IMR-90 (cell line): ENCODE data around the gene HSP90AB1. TPM values are rescaled to one million over a fixed set of nuclear protein-coding genes. Genes with fewer than 3 reads are reported as not detected.

ENCODE experiments used
- ATAC-seq: fragments of 200-7000 bp; cut with Tn5 transposase; 2 replicates; pipeline ENCODE4 v1.9.1; 2020; ENCODE audit warnings: low read depth, mild to moderate bottlenecking, moderate library complexity
- BruUV-seq: library from RNA; stranded (reverse); fragments of 400-500 nt; replicated peaks from 2 replicates; lab custom pipeline; 2021; lab: Mats Ljungman, UMichigan
- CTCF ChIA-PET: fragments of 300-600 bp; formaldehyde crosslinking; extraction: SDS; loops from one replicate; lab custom pipeline; 2021; ENCODE audit warnings: antibody characterized with exemption; lab: Yijun Ruan, JAX
- POLR2A ChIA-PET: fragments of 300-600 bp; sonication (Branson Sonifier 250); formaldehyde crosslinking; loops from one replicate; lab custom pipeline; 2022; ENCODE audit warnings: antibody characterized with exemption; ENCODE audit not compliant: unreplicated experiment; lab: Charles Lee
- DNase-seq: peaks from one replicate; pipeline ENCODE4 v3.0.0; 2013
- H2AFZ ChIP-seq: replicated peaks from 2 replicates; pipeline ENCODE3; 2013; ENCODE audit warnings: low read length, mild to moderate bottlenecking; ENCODE audit not compliant: poor library complexity
- H2AK5ac ChIP-seq: 2 replicates; pipeline ENCODE4 v1.6.1; 2013; ENCODE audit warnings: low read depth, low read length, inconsistent platforms
- H2AK9ac ChIP-seq: replicated peaks from 2 replicates; pipeline ENCODE3; 2013; ENCODE audit warnings: mild to moderate bottlenecking, low read depth, low read length, moderate library complexity; ENCODE audit not compliant: poor library complexity
- H2BK120ac ChIP-seq: 2 replicates; pipeline ENCODE4 v1.6.1; 2013; ENCODE audit warnings: low read depth, low read length, inconsistent platforms
- H2BK15ac ChIP-seq: 3 replicates; pipeline ENCODE4 v1.6.1; 2013; ENCODE audit warnings: low read depth, low read length, inconsistent platforms
- H2BK20ac ChIP-seq: 2 replicates; pipeline ENCODE4 v1.6.1; 2013; ENCODE audit warnings: low read depth, mild to moderate bottlenecking, inconsistent platforms, low read length, moderate library complexity
- H2BK5ac ChIP-seq: 2 replicates; pipeline ENCODE4 v1.6.1; 2013; ENCODE audit warnings: mild to moderate bottlenecking, low read depth, low read length, inconsistent platforms; ENCODE audit not compliant: poor library complexity, severe bottlenecking
- H3K14ac ChIP-seq: replicated peaks from 2 replicates; pipeline ENCODE4 v1.6.1; 2013; ENCODE audit warnings: low read depth, low read length, inconsistent platforms
- H3K18ac ChIP-seq: 2 replicates; pipeline ENCODE4 v1.6.1; 2013; ENCODE audit warnings: low read depth, low read length, control low read depth
- H3K23ac ChIP-seq: 2 replicates; pipeline ENCODE4 v1.6.1; 2013; ENCODE audit warnings: low read depth, low read length, inconsistent platforms
- H3K27ac ChIP-seq: 2 replicates; pipeline ENCODE4 v1.5.1; 2013; ENCODE audit warnings: mild to moderate bottlenecking, control low read depth, low read length; ENCODE audit not compliant: insufficient read depth
- H3K27me3 ChIP-seq: 2 replicates; pipeline ENCODE4 v1.6.1; 2013; ENCODE audit warnings: low read length; ENCODE audit not compliant: control insufficient read depth, insufficient read depth
- H3K36me3 ChIP-seq: 2 replicates; pipeline ENCODE4 v1.6.1; 2013; ENCODE audit warnings: low read length, mixed read lengths; ENCODE audit not compliant: control insufficient read depth, insufficient read depth
- H3K4ac ChIP-seq: 2 replicates; pipeline ENCODE4 v1.6.1; 2013; ENCODE audit warnings: low read depth, low read length, inconsistent platforms
- H3K4me1 ChIP-seq: 2 replicates; pipeline ENCODE4 v1.6.1; 2013; ENCODE audit warnings: low read length, mixed read lengths; ENCODE audit not compliant: control insufficient read depth, insufficient read depth
- H3K4me2 ChIP-seq: 2 replicates; pipeline ENCODE4 v1.6.1; 2013; ENCODE audit warnings: low read depth, mild to moderate bottlenecking, control low read depth, low read length, moderate library complexity
- H3K4me3 ChIP-seq: 2 replicates; pipeline ENCODE4 v1.5.1; 2013; ENCODE audit warnings: low read depth, mild to moderate bottlenecking, control low read depth, low read length, moderate library complexity; ENCODE audit not compliant: insufficient read depth
- H3K56ac ChIP-seq: 2 replicates; pipeline ENCODE4 v1.6.1; 2013; ENCODE audit warnings: low read length, inconsistent platforms; ENCODE audit not compliant: insufficient read depth; ENCODE audit errors: extremely low read depth
- H3K79me1 ChIP-seq, 2 experiments: 2 replicates each; pipeline ENCODE4 v1.6.1; 2013; ENCODE audit warnings: low read length in 2 of 2, inconsistent platforms in 1 of 2, low read depth in 1 of 2
- H3K9ac ChIP-seq: 2 replicates; pipeline ENCODE4 v1.6.1; 2013; ENCODE audit warnings: low read depth, low read length, control low read depth
- H3K9me1 ChIP-seq: 2 replicates; pipeline ENCODE4 v1.6.1; 2013; ENCODE audit warnings: low read length, inconsistent platforms; ENCODE audit not compliant: insufficient read depth
- H3K9me3 ChIP-seq: 2 replicates; pipeline ENCODE4 v1.6.1; 2013; ENCODE audit warnings: low read length; ENCODE audit not compliant: control insufficient read depth, insufficient read depth
- H4K20me1 ChIP-seq: 2 replicates; pipeline ENCODE4 v1.6.1; 2013; ENCODE audit warnings: low read length, inconsistent platforms; ENCODE audit not compliant: insufficient read depth
- H4K5ac ChIP-seq: 2 replicates; pipeline ENCODE4 v1.6.1; 2013; ENCODE audit warnings: mild to moderate bottlenecking, low read depth, low read length, control low read depth
- H4K8ac ChIP-seq, 2 experiments: 2 replicates each; pipeline ENCODE4 v1.6.1; 2013; ENCODE audit warnings: low read depth in 2 of 2, low read length in 2 of 2, control low read depth in 1 of 2, inconsistent platforms in 1 of 2
- H4K91ac ChIP-seq: 2 replicates; pipeline ENCODE4 v1.6.1; 2013; ENCODE audit warnings: low read depth, low read length, inconsistent platforms; ENCODE audit not compliant: insufficient read depth
- BHLHE40 ChIP-seq: fragments of 150-350 bp; IDR thresholded peaks from 2 replicates; pipeline ENCODE4 v1.6.1; 2016; ENCODE audit warnings: mild to moderate bottlenecking, low read depth, low read length
- CEBPB ChIP-seq: IDR thresholded peaks from 2 replicates; pipeline ENCODE4 v1.6.1; 2012; ENCODE audit warnings: low read depth, low read length, improper control_type of control experiment
- FOS ChIP-seq: fragments of 150-350 bp; IDR thresholded peaks from 2 replicates; pipeline ENCODE4 v1.6.1; 2016; ENCODE audit warnings: low read depth, low read length
- MAFK ChIP-seq: IDR thresholded peaks from 2 replicates; pipeline ENCODE4 v1.6.1; 2012; ENCODE audit warnings: low read depth, low read length, improper control_type of control experiment
- NFE2L2 ChIP-seq: fragments of 150-350 bp; IDR thresholded peaks from 2 replicates; pipeline ENCODE4 v1.6.1; 2016; ENCODE audit warnings: low read depth, mild to moderate bottlenecking, low read length
- POLR2A ChIP-seq: IDR thresholded peaks from 2 replicates; pipeline ENCODE4 v1.6.1; 2012; ENCODE audit warnings: mild to moderate bottlenecking, low read depth, low read length
- RAD21 ChIP-seq: IDR thresholded peaks from 2 replicates; pipeline ENCODE4 v1.6.1; 2012; ENCODE audit warnings: low read length, improper control_type of control experiment
- WGBS, 2 experiments: methylation state at CpG; one replicate each; pipeline versions ENCODE4 v1.1.5 to v1.1.7; 2013; ENCODE audit warnings: missing lambda C conversion rate in 2 of 2; ENCODE audit not compliant: insufficient read length in 1 of 2; ENCODE audit errors: extremely low coverage in 2 of 2; 5-methylcytosine and 5-hydroxymethylcytosine counted together
- dilution Hi-C: fragments of 300-500 bp; cut with HindIII; formaldehyde crosslinking; loops from one replicate; pipeline ENCODE4 v1.14.3; 2018; ENCODE audit warnings: low sequenced_read_pairs; ENCODE audit not compliant: unreplicated experiment
- in situ Hi-C: fragments of 300-500 bp; cut with MboI; formaldehyde crosslinking; loops from 3 replicates; pipeline ENCODE4 v1.14.3; 2019; ENCODE audit warnings: low sequenced_read_pairs, inconsistent platforms, mixed read lengths
- intact Hi-C: fragments of 100-400 bp; cut with micrococcal nuclease; formaldehyde crosslinking; loops from 2 replicates; pipeline ENCODE4 v1.10.0; 2022
- polyA plus RNA-seq, 3 experiments: library from polyadenylated mRNA; depleted of rRNA; stranded (reverse); fragments of >200 nt; gene quantifications; 2 replicates each; pipeline ENCODE4 v1.2.3, GENCODE V29; 2012; ENCODE audit warnings: low replicate concordance in 1 of 3
- total RNA-seq: library from RNA; depleted of rRNA; stranded (reverse); fragments of >200 nt; gene quantifications from 2 replicates; pipeline ENCODE4 v1.2.3, GENCODE V29; 2012
- TF ChIP-seq, protein P1 (sequence below): conservative IDR thresholded peaks from 2 replicates; pipeline ENCODE4 v1.5.1; 2012; ENCODE audit warnings: mild to moderate bottlenecking, low read depth, low read length, improper control_type of control experiment
- TF ChIP-seq, protein P2 (sequence below): fragments of 150-350 bp; IDR thresholded peaks from 2 replicates; pipeline ENCODE4 v1.6.1; 2017; ENCODE audit warnings: mild to moderate bottlenecking, antibody characterized with exemption, low read length, low read depth

The HSP90AB1 gene
- total and polyA plus RNA-seq, 2 of the 4 experiments (the other 2 are of a cell fraction) = 887 to 1,307 TPM

- no peak overlapping the region; the same call in 1 of the 2 replicates for H3K14ac ChIP-seq
- no peak overlapping the region for H3K18ac ChIP-seq
- H3K23ac ChIP-seq = no peak overlapping the region
- intact Hi-C loops = no loop called here
- no peak for DNase-seq
- H3K4me2 ChIP-seq = no peak overlapping the region
- BruUV-seq = no TSS peak
- H3K4me3 ChIP-seq = no peak overlapping the region
- dilution Hi-C loops = no loop called here
- peak overlapping the region in 1 of 2 experiments; percentile 75; a peak in 1 of 4 replicates for H4K8ac ChIP-seq
- POLR2A ChIA-PET = interaction anchor here (1.7 kb wide), 1 partner anchor 12 kb away, joined by 10 read pairs; the partner anchor contains the start of gene HSP90AB1
- H3K79me1 ChIP-seq = 0 out of 4 replicates have a peak, but pooled peaks cover 0 to 4% of the 10 kb centered on the region in 2 experiments
- WGBS, 2 experiments = 86% methylated on average over 3 of the region's 6 CpGs; no CpG with 5 or more reads in 1 of the 2 experiments
- no peak for ATAC-seq
- peaks cover 2% of the 10 kb centered on the region; the same call in 1 of the 2 replicates for H3K36me3 ChIP-seq
- H3K9me3 ChIP-seq = no peaks in the 10 kb centered on the region
- H2BK15ac ChIP-seq = peak overlapping the region; percentile 25; the same call in 1 of the 3 replicates
- in situ Hi-C loops = loop anchor here (5.0 kb wide), 1 partner anchor 128 kb away; no protein-coding TSS in a partner anchor
- TF ChIP-seq RAD21 (no peak), BHLHE40 (no peak), FOS (no peak), MAFK (no peak), NFE2L2 (no peak), POLR2A (no peak), CEBPB (no peak)
- TF ChIP-seq, protein P1, sequence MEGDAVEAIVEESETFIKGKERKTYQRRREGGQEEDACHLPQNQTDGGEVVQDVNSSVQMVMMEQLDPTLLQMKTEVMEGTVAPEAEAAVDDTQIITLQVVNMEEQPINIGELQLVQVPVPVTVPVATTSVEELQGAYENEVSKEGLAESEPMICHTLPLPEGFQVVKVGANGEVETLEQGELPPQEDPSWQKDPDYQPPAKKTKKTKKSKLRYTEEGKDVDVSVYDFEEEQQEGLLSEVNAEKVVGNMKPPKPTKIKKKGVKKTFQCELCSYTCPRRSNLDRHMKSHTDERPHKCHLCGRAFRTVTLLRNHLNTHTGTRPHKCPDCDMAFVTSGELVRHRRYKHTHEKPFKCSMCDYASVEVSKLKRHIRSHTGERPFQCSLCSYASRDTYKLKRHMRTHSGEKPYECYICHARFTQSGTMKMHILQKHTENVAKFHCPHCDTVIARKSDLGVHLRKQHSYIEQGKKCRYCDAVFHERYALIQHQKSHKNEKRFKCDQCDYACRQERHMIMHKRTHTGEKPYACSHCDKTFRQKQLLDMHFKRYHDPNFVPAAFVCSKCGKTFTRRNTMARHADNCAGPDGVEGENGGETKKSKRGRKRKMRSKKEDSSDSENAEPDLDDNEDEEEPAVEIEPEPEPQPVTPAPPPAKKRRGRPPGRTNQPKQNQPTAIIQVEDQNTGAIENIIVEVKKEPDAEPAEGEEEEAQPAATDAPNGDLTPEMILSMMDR = no peak
- TF ChIP-seq, protein P2, sequence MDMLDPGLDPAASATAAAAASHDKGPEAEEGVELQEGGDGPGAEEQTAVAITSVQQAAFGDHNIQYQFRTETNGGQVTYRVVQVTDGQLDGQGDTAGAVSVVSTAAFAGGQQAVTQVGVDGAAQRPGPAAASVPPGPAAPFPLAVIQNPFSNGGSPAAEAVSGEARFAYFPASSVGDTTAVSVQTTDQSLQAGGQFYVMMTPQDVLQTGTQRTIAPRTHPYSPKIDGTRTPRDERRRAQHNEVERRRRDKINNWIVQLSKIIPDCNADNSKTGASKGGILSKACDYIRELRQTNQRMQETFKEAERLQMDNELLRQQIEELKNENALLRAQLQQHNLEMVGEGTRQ = no peak
- H2BK5ac ChIP-seq = peak overlapping the region; percentile 12
- H2BK120ac ChIP-seq = no peak overlapping the region
- peak overlapping the region; percentile 42 for H3K4ac ChIP-seq
- H3K27me3 ChIP-seq = no peaks in the 10 kb centered on the region
- no peak overlapping the region for H3K56ac ChIP-seq
- H4K5ac ChIP-seq = peak overlapping the region; percentile 8; the same call in 1 of the 2 replicates
- CTCF ChIA-PET = interaction anchor here (0.9 to 1.8 kb wide), 6 partner anchors 12 to 117 kb away, joined by 3 to 20 read pairs (median 4); partner anchors contain the start of gene SLC29A1
- H4K91ac ChIP-seq = no peak overlapping the region
- peak overlapping the region; percentile 35 for H2AK9ac ChIP-seq
- no peak overlapping the region for H3K27ac ChIP-seq
- peaks cover 16% of the 10 kb centered on the region for H3K4me1 ChIP-seq
- H2AK5ac ChIP-seq = no peak overlapping the region
- H4K20me1 ChIP-seq = no peaks in the 10 kb centered on the region
- H2AFZ ChIP-seq = peak overlapping the region; percentile 86
- peaks cover 4% of the 10 kb centered on the region for H3K9me1 ChIP-seq
- H3K9ac ChIP-seq = no peak overlapping the region
- H2BK20ac ChIP-seq = no peak overlapping the region
Measured at GRCh38 chr6:44235269-44235668, 11.6 kb upstream of the HSP90AB1 start.
